Vagina (tissue), 2 donors: ENCODE results near the gene ANAPC2.

Source experiments
- POLR2AphosphoS5 ChIP-seq, 2 donors: sonication (generic); formaldehyde crosslinking; IDR thresholded peaks; one replicate each; pipeline ENCODE4 v1.9.0; 2017; ENCODE audit warnings: antibody characterized with exemption in 2 of 2, mild to moderate bottlenecking in 2 of 2, low read depth in 1 of 2; ENCODE audit not compliant: insufficient read depth in 1 of 2
- TF ChIP-seq, protein P1 (sequence below), 3 experiments: fragments of 450-650 bp in 2 of 3; fragments of 200-600 bp in 1 of 3; sonication (generic) in 1 of 3; IDR thresholded peaks; one replicate each; pipeline ENCODE4 v1.5.1; 2017 to 2019; ENCODE audit warnings: antibody characterized with exemption in 3 of 3, mild to moderate bottlenecking in 2 of 3, moderate library complexity in 2 of 3

DNA sequence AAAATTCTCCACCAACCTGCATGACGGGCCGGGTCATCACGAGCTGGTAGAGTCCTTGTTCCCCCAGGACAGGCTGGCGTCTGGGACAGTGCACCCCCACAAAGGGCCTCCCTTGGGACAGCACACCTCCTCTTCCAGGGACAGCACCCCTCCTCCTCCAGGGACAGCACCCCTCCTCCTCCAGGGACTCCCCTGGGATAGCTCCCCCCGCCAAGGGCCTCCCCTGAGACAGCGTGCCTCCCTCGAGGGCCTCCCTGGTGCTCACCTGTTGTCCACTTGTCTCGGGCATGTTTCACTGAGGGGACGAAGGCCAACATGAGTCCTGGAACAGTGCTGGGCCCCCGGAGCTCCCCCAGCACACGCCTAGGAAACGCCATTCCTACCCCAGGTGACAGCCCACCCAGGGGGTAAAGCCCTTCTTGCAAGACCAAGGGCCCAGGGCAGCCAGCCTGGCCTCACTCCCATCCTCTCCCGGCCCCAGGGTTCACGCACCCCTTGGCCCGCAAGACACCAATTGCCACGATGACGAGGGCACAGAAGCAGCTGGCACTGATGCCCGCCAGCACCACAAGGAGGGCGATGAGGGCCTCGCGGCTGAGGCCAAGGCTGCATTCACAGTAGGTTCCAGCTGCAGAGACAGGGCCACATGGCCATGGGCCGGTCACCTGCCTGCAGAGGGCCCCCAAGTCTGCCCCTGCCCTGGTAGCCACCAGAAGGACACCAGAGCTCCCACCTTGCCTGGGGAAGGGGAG, 17.0 kb downstream of the ANAPC2 start:
- TF ChIP-seq, protein P1, sequence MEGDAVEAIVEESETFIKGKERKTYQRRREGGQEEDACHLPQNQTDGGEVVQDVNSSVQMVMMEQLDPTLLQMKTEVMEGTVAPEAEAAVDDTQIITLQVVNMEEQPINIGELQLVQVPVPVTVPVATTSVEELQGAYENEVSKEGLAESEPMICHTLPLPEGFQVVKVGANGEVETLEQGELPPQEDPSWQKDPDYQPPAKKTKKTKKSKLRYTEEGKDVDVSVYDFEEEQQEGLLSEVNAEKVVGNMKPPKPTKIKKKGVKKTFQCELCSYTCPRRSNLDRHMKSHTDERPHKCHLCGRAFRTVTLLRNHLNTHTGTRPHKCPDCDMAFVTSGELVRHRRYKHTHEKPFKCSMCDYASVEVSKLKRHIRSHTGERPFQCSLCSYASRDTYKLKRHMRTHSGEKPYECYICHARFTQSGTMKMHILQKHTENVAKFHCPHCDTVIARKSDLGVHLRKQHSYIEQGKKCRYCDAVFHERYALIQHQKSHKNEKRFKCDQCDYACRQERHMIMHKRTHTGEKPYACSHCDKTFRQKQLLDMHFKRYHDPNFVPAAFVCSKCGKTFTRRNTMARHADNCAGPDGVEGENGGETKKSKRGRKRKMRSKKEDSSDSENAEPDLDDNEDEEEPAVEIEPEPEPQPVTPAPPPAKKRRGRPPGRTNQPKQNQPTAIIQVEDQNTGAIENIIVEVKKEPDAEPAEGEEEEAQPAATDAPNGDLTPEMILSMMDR (IDR thresholded peaks at IDR 0.05): no peak
- TF ChIP-seq POLR2AphosphoS5 (IDR thresholded peaks at IDR 0.05; ENCODE audit: insufficient read depth in 1 of 2, low read depth in 1 of 2): no peak
